ENCODE measurements around the gene VAC14.

Gene VAC14

DNA sequence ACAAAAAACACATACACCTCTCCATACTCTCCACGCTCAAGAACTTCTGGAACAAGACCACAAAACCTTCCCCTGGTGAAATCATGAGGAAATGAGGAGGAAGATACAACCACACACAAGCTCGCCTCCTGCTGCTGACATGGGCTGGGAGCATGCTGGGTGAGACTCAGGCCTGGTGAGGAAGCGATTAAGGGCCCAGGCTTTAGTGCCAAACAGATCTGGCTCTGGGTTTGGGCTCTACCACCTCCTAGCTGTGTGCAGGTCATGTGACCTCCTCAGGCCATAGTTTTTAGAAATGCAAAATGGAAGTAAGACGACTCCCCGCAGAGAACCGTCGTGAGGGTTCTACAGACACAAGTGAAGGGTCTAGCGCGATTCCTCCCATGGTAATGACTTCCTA, 41.3 kb downstream of the VAC14 start:
- no peak overlapping the region for H3K4me3 ChIP-seq (ENCODE audit: low read depth, low read length)
- TF ChIP-seq, protein P1, sequence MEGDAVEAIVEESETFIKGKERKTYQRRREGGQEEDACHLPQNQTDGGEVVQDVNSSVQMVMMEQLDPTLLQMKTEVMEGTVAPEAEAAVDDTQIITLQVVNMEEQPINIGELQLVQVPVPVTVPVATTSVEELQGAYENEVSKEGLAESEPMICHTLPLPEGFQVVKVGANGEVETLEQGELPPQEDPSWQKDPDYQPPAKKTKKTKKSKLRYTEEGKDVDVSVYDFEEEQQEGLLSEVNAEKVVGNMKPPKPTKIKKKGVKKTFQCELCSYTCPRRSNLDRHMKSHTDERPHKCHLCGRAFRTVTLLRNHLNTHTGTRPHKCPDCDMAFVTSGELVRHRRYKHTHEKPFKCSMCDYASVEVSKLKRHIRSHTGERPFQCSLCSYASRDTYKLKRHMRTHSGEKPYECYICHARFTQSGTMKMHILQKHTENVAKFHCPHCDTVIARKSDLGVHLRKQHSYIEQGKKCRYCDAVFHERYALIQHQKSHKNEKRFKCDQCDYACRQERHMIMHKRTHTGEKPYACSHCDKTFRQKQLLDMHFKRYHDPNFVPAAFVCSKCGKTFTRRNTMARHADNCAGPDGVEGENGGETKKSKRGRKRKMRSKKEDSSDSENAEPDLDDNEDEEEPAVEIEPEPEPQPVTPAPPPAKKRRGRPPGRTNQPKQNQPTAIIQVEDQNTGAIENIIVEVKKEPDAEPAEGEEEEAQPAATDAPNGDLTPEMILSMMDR (IDR thresholded peaks at IDR 0.05; ENCODE audit: low read depth, low read length) = no peak

DNA sequence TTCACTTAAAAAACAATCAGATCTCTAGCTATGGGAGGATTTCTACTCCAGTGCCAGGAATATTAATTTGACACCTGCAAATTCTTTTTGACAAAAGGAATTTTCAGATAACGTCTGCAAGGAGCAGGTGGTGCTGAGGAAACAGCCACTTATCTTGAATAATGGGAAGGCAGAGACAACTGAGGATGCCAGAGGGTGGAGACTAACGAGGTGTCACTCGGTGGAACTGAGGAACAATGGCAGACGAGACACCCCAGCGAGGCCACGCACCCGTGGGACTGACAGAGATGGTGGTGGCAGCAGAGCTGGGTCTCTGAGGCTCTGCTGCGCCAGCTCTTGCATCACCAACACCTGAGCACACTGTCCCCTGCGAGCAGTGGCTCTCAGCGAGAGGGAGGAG, 42.2 kb downstream of the VAC14 start:
- TF ChIP-seq, protein P1 (IDR thresholded peaks at IDR 0.05; ENCODE audit: low read depth, low read length) = no peak
- H3K4me3 ChIP-seq (ENCODE audit: low read depth, low read length) = no peak overlapping the region

DNA sequence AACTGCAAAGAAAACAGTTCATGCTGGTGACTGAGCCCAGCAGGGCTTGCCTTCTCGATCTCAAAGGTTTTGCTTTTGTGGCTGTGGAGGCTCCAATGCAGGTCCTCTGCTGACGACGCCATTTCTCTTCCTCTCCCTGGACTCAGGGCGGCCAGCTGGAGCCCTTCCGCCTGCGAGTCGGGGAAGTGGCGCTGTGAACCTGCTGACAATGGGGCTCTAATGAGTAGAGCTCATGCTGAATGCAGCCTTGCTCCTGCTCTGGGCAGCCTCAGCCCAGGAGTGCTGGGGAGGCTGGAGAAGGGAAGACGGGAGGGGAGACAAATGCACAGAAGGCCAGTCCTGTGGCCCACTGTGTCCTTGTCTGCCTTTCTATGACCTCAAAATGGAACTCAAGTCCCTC, 43.8 kb downstream of the VAC14 start:
- TF ChIP-seq, protein P1 (IDR thresholded peaks at IDR 0.05; ENCODE audit: low read depth, low read length) = no peak
- no peak overlapping the region for H3K4me3 ChIP-seq (ENCODE audit: low read depth, low read length)

DNA sequence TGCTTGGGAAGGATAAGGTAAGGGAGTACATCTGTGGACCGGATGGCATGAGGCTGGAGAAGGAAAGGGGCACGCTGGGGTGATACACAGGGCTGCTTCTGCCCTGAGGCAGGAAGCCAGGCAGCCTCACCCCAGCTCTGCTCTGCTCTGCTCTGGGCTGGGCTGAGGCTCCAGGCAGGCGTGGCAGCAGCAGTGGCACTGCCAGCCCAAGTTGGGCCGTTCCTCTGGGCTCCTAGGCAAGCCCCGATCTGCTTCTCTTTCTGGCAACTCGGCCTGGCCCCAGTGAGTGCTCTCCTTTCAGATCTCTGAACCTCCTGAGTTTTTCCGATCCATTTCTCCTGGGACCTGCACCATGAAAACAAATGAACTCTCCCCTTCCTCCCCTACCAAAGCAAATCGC, 44.9 kb downstream of the VAC14 start:
- TF ChIP-seq, protein P1 (IDR thresholded peaks at IDR 0.05; ENCODE audit: low read depth, low read length) = no peak

DNA sequence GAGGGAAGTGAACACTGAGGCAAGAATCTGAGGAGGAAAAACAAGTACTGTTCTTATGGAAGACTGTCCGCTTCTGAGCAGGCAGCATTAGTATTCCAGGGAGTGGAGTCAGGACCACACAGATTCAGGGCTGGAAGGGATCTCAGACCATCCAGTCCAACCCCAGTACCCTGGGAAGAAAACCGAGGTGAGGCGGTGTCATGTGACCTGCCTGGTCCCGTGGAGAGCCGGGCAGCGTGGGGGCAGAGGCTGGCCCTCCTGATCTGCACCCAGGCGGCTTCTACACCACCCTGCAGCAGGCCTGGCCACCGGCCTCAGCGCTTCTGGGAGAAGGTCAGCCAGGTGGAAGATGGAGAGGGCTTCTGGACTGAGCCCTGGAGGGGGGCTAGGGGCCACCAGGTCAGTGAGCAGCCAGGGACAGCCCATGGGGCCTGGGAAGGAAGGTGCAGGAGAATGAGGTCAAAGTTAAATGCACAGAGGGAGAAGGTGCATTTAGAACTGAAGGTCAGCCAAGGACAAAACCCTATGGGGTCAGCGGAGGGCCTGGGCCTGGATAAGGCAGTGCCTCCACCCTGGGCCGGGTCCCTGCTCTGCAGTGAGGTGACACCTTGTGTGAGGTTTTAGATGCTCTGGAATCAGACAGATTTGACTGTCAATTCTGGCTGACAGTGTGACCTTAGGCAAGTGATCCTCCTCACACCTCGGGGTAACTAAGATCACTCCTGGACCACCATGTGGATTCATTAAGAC, 45.9 kb downstream of the VAC14 start:
- no peak overlapping the region for H3K4me3 ChIP-seq (ENCODE audit: low read depth, low read length)
- TF ChIP-seq, protein P1 (IDR thresholded peaks at IDR 0.05; ENCODE audit: low read depth, low read length) = no peak

More for the DNA sequence above, 44.9 kb downstream of the VAC14 start:
- H3K4me3 ChIP-seq (ENCODE audit: low read depth, low read length) = no peak overlapping the region

DNA sequence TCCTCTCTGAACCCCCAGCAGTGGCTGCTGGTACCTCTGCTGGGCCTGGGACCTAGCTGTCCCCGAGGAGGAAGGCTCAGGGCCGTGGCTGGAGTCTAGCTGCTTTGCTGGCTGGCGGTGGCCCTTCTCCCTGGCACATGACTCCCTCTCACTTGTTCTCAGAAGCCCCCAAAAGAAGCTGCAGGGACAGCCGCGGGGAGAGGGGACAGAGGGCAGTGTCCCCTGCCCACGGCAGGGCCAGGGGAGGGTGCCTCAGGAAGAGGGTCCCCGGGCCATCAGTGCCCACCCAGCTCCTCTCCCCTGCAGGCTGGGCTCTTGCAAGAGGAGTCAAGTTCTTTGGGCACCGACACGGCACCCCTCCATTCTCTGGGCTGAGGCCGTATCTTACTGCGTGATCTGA, 46.6 kb downstream of the VAC14 start:
- no peak overlapping the region for H3K4me3 ChIP-seq (ENCODE audit: low read depth, low read length)
- TF ChIP-seq, protein P1 (IDR thresholded peaks at IDR 0.05; ENCODE audit: low read depth, low read length) = no peak

DNA sequence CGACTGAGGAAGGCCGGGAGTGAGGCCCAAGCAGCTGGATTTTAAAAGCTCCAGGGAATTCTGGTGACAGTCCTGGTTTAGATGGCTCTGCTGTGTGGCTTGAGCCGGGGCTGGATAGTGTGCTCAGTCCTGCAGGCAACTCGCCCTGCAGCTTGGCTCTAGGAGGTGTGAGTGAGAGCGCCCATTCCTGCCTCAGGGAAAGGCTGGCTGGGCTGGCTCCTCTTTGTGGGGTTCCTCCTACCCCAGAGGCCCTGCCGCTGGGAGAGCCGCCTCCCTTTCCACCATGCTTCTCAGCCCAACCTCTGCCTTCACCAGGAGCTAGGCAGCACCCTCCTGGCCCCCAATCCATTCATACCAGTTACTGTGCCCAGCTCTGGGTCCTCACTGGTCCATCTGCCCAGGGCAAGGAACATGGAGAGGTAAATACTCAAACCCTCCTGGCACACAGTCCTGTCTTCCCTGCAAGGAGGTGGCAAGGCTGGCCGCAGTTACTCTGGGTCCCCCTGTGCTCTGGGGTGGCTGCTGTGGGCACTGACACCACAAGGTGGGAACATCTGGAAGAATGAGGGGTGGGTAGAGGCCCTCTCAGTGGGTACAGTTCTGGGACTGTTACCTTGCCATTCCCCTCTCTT, 47.1 kb downstream of the VAC14 start:
- TF ChIP-seq, protein P1 (IDR thresholded peaks at IDR 0.05; ENCODE audit: low read depth, low read length) = no peak
- H3K4me3 ChIP-seq (ENCODE audit: low read depth, low read length) = no peak overlapping the region
